KMS-11 (cell line): ENCODE measurements around the gene ODAD2.

Experiments used
- H2AFZ ChIP-seq: fragments of 200-600 bp; sonication (generic); 2 replicates; pipeline ENCODE4 v1.6.1; 2016; ENCODE audit warnings: antibody characterized with exemption, mixed run types, low read depth
- H3K27ac ChIP-seq: fragments of 200-600 bp; sonication (generic); 2 replicates; pipeline ENCODE4 v1.6.1; 2016; ENCODE audit warnings: mild to moderate bottlenecking, mixed run types
- H3K27me3 ChIP-seq: fragments of 200-600 bp; sonication (generic); 2 replicates; pipeline ENCODE4 v1.6.1; 2017; ENCODE audit warnings: mild to moderate bottlenecking, low read depth, mixed run types, moderate library complexity; ENCODE audit not compliant: insufficient read depth
- H3K36me3 ChIP-seq: fragments of 200-600 bp; sonication (generic); 2 replicates; pipeline ENCODE4 v1.6.1; 2017; ENCODE audit warnings: mild to moderate bottlenecking, mixed run types; ENCODE audit not compliant: insufficient read depth
- H3K4me1 ChIP-seq: fragments of 200-600 bp; sonication (generic); 2 replicates; pipeline ENCODE4 v1.6.1; 2016; ENCODE audit warnings: mild to moderate bottlenecking, low read depth, mixed run types; ENCODE audit not compliant: poor library complexity, severe bottlenecking
- H3K4me2 ChIP-seq: fragments of 200-600 bp; sonication (generic); 2 replicates; pipeline ENCODE4 v1.7.0; 2016; ENCODE audit warnings: mild to moderate bottlenecking, mixed run types
- H3K4me3 ChIP-seq: fragments of 200-600 bp; sonication (generic); IDR thresholded peaks from 2 replicates; pipeline ENCODE4 v1.6.1; 2017; ENCODE audit warnings: low read depth, low read length, mixed read lengths; ENCODE audit not compliant: insufficient read depth
- H3K79me2 ChIP-seq: fragments of 200-600 bp; sonication (generic); 2 replicates; pipeline ENCODE4 v1.6.1; 2016; ENCODE audit warnings: low read depth, mixed run types; ENCODE audit not compliant: insufficient read depth
- H3K9ac ChIP-seq: fragments of 200-600 bp; sonication (generic); 2 replicates; pipeline ENCODE4 v1.6.1; 2016; ENCODE audit warnings: mild to moderate bottlenecking, mixed run types
- H4K20me1 ChIP-seq: fragments of 200-600 bp; sonication (generic); 2 replicates; pipeline ENCODE4 v1.6.1; 2016; ENCODE audit warnings: mild to moderate bottlenecking, mixed run types; ENCODE audit not compliant: insufficient read depth
- CTCF ChIP-seq: fragments of 200-600 bp; sonication (generic); conservative IDR thresholded peaks from 2 replicates; pipeline ENCODE4 v1.6.1; 2017; ENCODE audit warnings: low read depth, mild to moderate bottlenecking, antibody characterized with exemption, low read length, moderate library complexity, mixed read lengths

The ODAD2 gene

GRCh38 chr10:27950242-27950564 lies 48.7 kb downstream of the ODAD2 start:
- Histone ChIP-seq H3K27ac (no peak overlapping the region), H4K20me1 (no peaks in the 10 kb centered on the region), H3K4me2 (no peak overlapping the region), H3K27me3 (no peaks in the 10 kb centered on the region), H3K4me3 (no peak overlapping the region), H3K79me2 (no peaks in the 10 kb centered on the region), H2AFZ (no peak overlapping the region), H3K9ac (no peak overlapping the region), H3K4me1 (no peaks in the 10 kb centered on the region), H3K36me3 (no peaks in the 10 kb centered on the region)
- TF ChIP-seq CTCF, result no peak

GRCh38 chr10:27949528-27950241 lies 49.2 kb downstream of the ODAD2 start:
- Histone ChIP-seq H3K4me1 (no peaks in the 10 kb centered on the region), H4K20me1 (no peaks in the 10 kb centered on the region), H3K9ac (no peak overlapping the region), H3K27me3 (no peaks in the 10 kb centered on the region), H2AFZ (no peak overlapping the region), H3K4me3 (no peak overlapping the region), H3K27ac (no peak overlapping the region), H3K4me2 (no peak overlapping the region), H3K79me2 (no peaks in the 10 kb centered on the region), H3K36me3 (no peaks in the 10 kb centered on the region)
- TF ChIP-seq CTCF, result no peak

- no peak for TF ChIP-seq CTCF
- Histone ChIP-seq H3K4me2 (no peak overlapping the region), H4K20me1 (no peaks in the 10 kb centered on the region), H3K27me3 (no peaks in the 10 kb centered on the region), H2AFZ (no peak overlapping the region), H3K27ac (no peak overlapping the region), H3K79me2 (no peaks in the 10 kb centered on the region), H3K9ac (no peak overlapping the region), H3K4me1 (no peaks in the 10 kb centered on the region), H3K4me3 (no peak overlapping the region), H3K36me3 (no peaks in the 10 kb centered on the region)
These were observed 50.7 kb downstream of the ODAD2 start for GRCh38 chr10:27948186-27948585.

- Histone ChIP-seq H3K4me1 (no peaks in the 10 kb centered on the region), H3K27me3 (no peaks in the 10 kb centered on the region), H3K4me3 (no peak overlapping the region), H3K27ac (no peak overlapping the region), H4K20me1 (no peaks in the 10 kb centered on the region), H2AFZ (no peak overlapping the region), H3K79me2 (no peaks in the 10 kb centered on the region), H3K9ac (no peak overlapping the region), H3K4me2 (no peak overlapping the region), H3K36me3 (no peaks in the 10 kb centered on the region)
- TF ChIP-seq CTCF, result no peak
These were observed 51.3 kb downstream of the ODAD2 start for GRCh38 chr10:27947540-27947939.
